Stimulated activated CD4-positive, alpha-beta T cell treated with anti-CD3 and anti-CD28 coated beads, Interleukin-1b, Interleukin-23, amount 100 ng/mL, for 24 hours (primary cell): ENCODE measurements around the gene P3H4.
"Not testable (repeated sequence)": the region's sequence is repeated elsewhere in the genome, so short reads cannot be mapped to it uniquely, and the experiment has no call there.

ENCODE experiments used
- DNase-seq, 4 experiments: peaks; one replicate each; pipeline ENCODE4 v3.0.0-alpha.2; 2020; ENCODE audit warnings: low read depth in 4 of 4, low spot score in 1 of 4

The P3H4 gene

GRCh38 chr17:41811549-41812380, at the start of gene P3H4:
Gene P3H4, minus strand, starts transcription at chr17:41811949. Its CDS starts 34 bp downstream, at chr17:41811915.
- peak in 3 of 4 experiments; percentile 36 to 62 (median 53) for DNase-seq

GRCh38 chr17:41860254-41860931, 48.6 kb upstream of the P3H4 start:
- no peak for DNase-seq

GRCh38 chr17:41851382-41851781, 39.6 kb upstream of the P3H4 start:
- not testable (repeated sequence) for DNase-seq

- no peak for DNase-seq
These were observed 37.7 kb upstream of the P3H4 start for GRCh38 chr17:41849251-41849990.

GRCh38 chr17:41848788-41849187, 37.0 kb upstream of the P3H4 start:
- DNase-seq = no peak

- no peak for DNase-seq
These were observed 33.2 kb upstream of the P3H4 start for GRCh38 chr17:41844971-41845370.

- DNase-seq = not testable (repeated sequence)
These were observed 29.0 kb upstream of the P3H4 start for GRCh38 chr17:41840781-41841180.

- DNase-seq = not testable (repeated sequence)
These were observed 27.7 kb upstream of the P3H4 start for GRCh38 chr17:41839448-41839847.

GRCh38 chr17:41837761-41838538, 26.2 kb upstream of the P3H4 start, which contains the start of gene KLHL10:
Gene KLHL10, plus strand, starts transcription at chr17:41837825. Its CDS starts 108 bp downstream, at chr17:41837933.
- DNase-seq = no peak

GRCh38 chr17:41836550-41837196, 24.9 kb upstream of the P3H4 start:
- no peak for DNase-seq

- peak; percentile 6 to 51 (median 38) for DNase-seq
These were observed 24.2 kb upstream of the P3H4 start, which contains the start of gene NT5C3B for GRCh38 chr17:41835800-41836549. Gene NT5C3B, minus strand, starts transcription at chr17:41836232. Its CDS starts 39 bp downstream, at chr17:41836193.

- DNase-seq = no peak
These were observed 23.6 kb upstream of the P3H4 start for GRCh38 chr17:41835214-41835799.

- DNase-seq = not testable (repeated sequence)
These were observed 18.2 kb upstream of the P3H4 start for GRCh38 chr17:41829961-41830360.

- no peak for DNase-seq
These were observed 13.6 kb upstream of the P3H4 start for GRCh38 chr17:41825175-41825845.

- DNase-seq = no peak
These were observed 12.3 kb upstream of the P3H4 start for GRCh38 chr17:41824086-41824485.

- DNase-seq = no peak
These were observed 11.8 kb upstream of the P3H4 start for GRCh38 chr17:41823580-41823979.

- DNase-seq = no peak
These were observed 11.4 kb upstream of the P3H4 start for GRCh38 chr17:41823141-41823524.
